Heart left ventricle (tissue), 13 donors: ENCODE measurements around the gene RAMP1.

ENCODE experiments used
- CTCF ChIP-seq, 12 donors: fragments of 200-600 bp; sonication (generic) in 4 of 12; IDR thresholded peaks; one replicate each; pipeline versions ENCODE4 v1.5.0 to v1.8.0; 2018 to 2022; ENCODE audit warnings: antibody characterized with exemption in 12 of 12, mild to moderate bottlenecking in 5 of 12
- POLR2A ChIP-seq, 2 donors: fragments of 450-650 bp; IDR thresholded peaks; one replicate each; pipeline ENCODE4 v1.6.1; 2017; ENCODE audit warnings: antibody characterized with exemption in 2 of 2, mild to moderate bottlenecking in 2 of 2, moderate library complexity in 2 of 2
- donor health status: ischemic (EF 13 %, LVEDD 7.1; RV severe dilation, severe dysfunction).
- donor health status: DM: no; HTN: yes; CAD: no.
- donor health status: DM: no; HTN: no; CAD: no.
- donor health status: ischemic (EF 25% LVEDD 6.9; RV normal size, moderate dysfunction).
- donor health status: ischemic (EF 25% LVEDD 5.7; RV mildly dilated, moderate dysfunction).
- donor health status: ischemic (EF 35%, LVEDD 5.7; RV mildly dilated, moderate dysfunction).
- donor health status: nonischemic (EF 11% LVEDD 7.7; RV severe dilation, severe dysfunction).
- donor health status: DM: yes; HTN: yes; CAD: no.
- donor health status: PGD.
- donor health status: ischemic (EF 29% LVEDD 5.4; RV normal size, mild dysfunction).
- donor health status: nonischemic (EF 23%, LVEDD 6.1; RV moderate dilation, normal function).

GRCh38 chr2:237876951-237877491, 17.6 kb downstream of the RAMP1 start:
- TF ChIP-seq CTCF (IDR thresholded peaks at IDR 0.05), result no peak
- TF ChIP-seq POLR2A (IDR thresholded peaks at IDR 0.05), result no peak
